GM19099 (cell line): Measurements from ENCODE around the gene MRI1.

ENCODE experiments used
- POLR2A ChIP-seq: IDR thresholded peaks from 3 replicates; pipeline ENCODE4 v1.6.1; 2011; ENCODE audit warnings: low read depth; ENCODE audit not compliant: insufficient read length; ENCODE audit errors: extremely low read depth

MRI1 gene

DNA sequence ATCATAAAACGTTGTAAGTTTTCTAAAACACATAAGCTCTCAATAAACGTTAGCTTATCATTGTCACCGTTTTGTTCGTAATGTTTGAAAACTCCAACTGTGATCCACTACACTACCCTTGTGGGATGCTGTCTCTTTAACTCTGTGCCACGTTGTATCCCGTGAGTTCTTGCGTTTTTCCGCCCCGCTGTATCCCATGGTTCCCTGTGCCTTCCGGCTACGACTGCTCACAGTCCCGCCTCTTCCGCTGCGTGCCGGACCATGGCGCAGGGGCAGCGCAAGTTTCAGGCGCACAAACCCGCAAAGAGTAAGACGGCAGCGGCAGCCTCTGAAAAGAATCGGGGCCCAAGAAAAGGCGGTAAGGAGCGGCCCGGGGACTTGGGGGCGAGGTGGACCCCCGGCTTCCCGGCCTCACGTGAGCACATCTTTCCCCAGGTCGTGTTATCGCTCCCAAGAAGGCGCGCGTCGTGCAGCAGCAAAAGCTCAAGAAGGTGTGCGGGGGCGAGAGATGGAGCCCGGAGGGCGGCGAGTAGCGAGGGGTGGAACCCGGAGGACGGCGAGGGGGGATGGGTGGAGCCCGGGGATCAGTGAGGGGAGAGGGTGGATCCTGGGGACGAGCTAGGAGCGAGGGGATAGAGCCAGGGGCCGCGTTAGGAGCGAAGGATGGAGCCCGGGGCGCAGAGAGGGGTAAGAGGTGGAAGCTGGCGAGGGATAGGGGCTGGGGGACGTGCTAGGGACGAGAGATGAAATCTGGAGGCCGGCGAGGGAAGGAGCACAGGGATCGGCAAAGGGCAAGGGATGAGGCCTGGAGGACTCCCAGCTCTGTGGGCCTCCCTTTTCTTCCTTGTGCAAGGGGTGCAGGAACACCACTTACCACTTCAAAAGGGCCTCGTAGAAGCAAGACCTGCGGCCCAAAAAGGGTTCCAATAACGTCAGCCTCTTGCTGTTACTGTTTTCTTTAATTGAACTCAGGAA lies 10.2 kb downstream of the MRI1 start, which contains the start of gene C19orf53:
Gene C19orf53 (plus strand): TSS at position 240 of the 975 bp plus-strand sequence. CDS start 22 bp downstream, at position 262.
- TF ChIP-seq POLR2A = peak; percentile 87

DNA sequence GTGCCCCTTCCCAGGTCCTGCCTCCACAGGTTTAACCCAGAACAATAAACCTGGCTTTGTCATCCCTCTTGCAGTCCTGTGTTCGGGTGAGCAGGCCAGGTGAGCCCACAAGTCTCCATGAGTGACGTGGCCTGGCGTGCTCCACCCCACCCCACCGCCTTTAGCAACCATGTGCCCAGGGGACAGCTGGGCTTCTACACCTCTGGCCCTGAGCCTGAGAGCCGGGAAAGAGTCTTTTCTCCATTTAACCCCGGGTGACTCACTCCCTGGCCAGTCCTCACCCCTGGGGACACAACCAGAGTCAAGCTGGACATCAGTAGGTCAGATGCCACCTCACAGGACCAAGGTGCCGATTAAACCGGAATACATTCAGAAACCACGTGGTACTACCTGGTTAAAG lies 14.1 kb downstream of the MRI1 start:
- TF ChIP-seq POLR2A = no peak

DNA sequence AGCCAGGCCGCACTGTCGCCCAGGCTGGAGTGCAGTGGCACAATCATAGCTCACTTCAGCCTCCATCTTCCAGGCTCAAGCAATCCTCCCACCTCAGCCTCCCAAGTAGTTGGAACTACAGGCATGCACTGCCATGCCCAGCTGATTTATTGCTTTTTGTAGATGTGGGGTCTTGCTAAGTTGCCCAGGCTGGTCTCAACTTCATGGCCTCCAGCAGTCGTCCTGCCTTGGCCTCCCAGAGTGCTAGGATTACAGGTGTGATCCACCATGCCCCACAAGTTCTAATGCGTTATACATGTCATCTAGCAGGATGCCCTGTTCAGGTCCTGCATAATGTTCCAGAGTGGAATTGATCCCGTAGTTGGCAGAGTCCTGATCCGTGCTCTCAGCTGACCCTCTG lies 14.5 kb downstream of the MRI1 start:
- no peak for TF ChIP-seq POLR2A

DNA sequence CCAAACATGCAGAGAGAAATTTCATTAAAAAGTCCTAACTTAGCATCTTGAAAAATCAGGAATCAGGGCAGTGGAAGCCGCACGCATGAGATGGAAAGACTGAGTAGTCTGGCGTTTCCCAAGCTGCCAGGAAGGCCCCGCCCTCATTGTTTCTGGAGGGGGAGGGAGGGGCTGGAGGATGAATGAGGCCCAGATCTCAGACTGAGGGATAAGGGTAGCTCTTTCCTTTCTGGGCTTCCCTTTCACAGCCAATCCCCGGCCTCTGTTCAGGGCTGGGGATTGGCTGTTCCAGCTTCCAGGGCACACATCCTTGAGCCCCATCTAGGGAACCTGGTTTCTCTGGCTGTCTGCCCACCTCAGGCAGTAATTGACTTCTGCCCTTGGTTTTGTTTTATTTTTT lies 17.2 kb downstream of the MRI1 start:
- no peak for TF ChIP-seq POLR2A

DNA sequence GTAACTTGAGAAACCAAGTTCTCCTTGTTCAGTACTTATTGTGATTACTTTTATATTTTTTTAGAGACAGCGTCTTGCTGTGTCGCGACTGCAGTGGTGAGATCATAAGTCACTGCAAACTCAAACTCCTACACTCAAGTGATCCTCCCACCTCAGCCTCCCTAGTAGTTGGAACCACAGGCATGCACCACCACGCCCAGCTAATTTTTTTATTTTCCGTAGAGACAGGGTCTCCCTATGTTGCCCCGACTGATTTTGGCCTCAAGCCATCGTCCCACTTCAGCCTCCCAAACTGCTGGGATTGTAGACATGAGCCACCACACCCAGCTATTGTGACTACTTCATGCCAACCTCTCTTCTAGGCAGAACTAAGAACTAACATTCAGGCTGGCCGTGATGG lies 18.2 kb downstream of the MRI1 start:
- no peak for TF ChIP-seq POLR2A

DNA sequence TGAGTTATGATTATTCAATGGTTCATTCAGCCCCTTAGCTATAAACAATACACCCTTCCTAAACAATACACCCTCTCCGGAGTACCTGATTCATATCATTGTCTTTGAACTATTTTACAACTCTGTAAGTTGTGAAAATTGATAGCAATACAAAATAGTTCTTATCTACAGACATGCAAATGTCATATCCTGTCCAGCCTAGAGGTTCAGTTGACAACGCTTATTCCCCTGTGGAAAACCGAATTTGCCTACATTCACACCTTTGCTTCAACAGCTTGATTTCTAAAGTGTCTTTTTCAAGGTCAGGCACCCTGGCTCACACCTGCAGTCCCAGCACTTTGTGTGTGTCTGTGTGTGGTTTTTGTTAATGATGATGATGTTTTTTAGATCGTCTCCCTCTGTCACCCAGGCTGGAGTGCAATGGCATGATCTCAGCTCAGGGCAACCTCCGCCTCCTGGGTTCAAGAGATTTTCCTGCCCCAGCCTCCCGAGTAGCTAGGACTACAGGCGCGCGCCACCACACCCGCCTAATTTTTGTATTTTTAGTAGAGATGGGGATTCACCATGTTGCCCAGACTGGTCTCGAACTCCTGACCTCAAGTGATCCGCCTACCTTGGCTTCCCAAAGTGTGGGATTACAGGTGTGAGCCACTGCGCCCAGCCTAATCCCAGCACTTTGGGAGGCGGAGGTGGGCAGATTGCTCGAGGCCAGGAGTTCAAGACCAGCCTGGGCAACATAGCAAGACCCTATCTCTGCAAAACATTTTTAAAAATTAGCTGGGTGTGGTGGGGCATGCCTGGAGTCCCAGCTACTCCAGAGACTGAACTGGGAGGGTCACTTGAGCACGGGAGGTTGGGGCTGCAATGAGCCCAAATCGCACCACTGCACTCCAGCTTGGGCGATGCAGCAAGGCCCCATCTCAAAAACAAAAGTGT lies 19.5 kb downstream of the MRI1 start:
- TF ChIP-seq POLR2A = no peak

DNA sequence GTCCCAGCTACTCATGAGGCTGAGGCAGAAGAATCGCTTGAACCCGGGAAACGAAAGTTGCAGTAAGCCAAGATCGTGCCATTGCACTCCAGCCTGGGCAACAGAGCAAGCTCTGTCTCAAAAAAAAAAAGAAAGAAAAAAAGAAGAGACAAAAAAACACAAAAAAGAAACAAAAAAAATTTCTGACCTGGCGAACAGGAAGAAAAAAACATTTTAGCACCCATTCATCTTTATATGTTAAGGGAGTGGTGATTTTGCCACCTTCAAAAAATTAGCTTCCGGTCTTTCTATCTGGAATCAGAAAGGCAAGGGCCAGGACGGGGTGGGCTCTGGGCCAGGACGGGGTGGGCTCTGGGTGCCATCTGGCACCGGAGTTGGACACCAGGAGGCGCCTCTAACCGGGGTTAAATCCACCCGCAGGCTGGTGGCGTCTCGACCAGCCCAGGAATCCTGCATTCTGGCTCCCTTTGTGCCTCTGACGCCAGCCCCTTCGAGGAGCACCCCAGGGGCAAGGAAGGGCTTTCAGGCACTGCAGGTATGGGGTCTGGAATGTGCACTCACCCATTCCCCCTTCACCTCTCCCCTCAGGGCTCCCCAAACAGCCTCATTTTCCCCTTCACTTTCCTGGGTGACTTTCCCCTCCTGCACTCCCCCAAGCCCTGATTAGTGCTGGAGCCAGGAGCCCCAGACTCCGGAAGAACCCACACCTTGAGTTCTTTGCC lies 20.6 kb downstream of the MRI1 start:
- no peak for TF ChIP-seq POLR2A

DNA sequence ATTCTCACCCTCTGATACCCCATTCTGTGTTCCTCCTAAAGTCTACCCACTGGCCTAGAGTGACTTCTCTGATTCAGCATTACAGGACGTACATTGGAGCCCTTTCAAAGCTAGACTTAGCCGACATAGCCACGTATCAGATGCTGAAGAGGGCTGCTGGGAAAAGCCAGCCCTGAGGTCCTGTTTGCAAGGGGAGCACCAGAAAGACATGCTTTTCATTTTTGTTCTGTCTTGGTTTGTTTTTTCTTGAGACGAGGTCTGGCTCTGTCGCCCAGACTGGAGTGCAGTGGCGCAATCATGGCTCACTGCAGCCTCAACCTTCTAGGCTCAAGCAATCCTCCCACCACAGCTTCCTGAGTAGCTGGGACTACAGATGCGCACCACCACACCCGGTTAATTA lies 24.7 kb downstream of the MRI1 start:
- TF ChIP-seq POLR2A = no peak

DNA sequence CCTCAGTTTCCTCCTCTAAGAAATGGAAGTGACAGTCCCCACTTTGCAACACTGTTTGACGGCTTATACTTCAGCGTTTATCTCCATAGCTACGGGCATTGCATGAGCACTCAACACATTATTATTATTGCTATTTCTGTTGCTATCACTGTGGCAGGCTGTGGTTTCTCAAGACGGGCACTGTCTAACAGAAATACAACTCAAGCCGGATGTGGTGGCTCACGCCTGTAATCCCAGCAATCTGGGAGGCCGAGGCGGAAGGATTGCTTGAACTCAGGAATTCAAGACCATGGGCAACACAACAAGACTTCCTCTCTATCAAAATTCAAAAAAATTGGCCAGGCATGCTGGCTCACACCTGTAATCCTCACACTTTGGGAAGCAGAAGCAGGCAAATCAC lies 26.0 kb downstream of the MRI1 start:
- TF ChIP-seq POLR2A = no peak

DNA sequence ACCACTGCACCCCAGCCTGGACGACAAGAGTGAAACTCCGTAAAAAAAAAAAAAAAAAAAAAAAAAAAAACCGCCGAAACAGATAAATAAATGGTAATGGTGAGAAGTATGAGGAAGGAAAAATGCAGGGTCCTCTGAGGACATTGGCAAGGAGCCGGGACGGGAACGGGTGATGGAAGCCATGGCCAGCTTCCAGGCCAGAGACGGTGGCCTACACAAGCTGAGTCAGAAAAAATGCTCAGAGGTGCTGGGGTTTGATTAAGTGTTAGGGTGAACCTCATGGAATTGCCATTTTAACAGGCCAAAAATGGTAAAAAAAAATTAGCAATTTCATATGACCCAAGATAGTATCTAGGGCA lies 30.1 kb downstream of the MRI1 start:
- no peak for TF ChIP-seq POLR2A

DNA sequence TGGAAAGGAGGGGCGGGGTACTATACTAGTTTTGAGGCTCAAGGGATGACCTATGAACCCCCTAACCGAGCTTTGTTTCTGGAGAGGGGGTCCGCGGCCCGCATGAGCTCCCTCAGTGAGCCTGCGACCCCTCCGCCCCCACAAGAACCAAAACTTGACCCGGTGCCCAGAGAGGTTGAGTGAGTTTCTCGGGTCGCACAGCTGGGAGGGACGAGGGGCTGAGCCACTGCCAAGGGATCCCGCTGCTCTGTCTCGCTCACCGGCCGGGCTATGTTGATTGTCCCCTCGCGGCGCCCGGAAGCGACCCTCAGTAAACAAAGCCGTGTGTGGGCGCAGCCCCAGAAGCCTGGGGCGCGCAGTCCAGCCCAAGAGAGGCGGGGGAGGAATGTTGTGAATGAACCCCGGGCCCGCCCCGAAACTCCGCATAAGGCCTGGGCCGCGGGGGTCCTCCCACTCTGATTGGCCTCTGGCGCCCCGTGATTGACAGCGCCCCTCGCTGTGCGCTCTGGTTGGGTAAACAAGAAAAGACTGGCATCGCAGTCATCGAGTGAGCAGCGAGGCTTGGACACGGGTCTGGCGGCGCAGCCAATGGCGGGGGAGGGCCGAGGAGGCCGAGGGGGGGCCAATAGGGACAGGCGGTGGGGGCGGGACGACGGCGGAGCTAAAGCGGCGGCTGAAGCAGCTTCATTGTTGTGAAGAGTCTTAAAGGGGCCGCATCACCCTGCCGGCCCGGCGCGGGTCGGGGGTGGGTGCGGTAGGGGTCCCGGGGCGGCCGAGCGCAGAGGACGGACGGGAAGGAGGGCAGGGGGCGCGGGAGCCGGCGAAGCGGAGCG lies 30.7 kb downstream of the MRI1 start, which contains the start of gene ZSWIM4:
Gene ZSWIM4 (plus strand): TSS at position 687 of the 833 bp plus-strand sequence. CDS start 206 bp downstream, outside the sequence.
- peak; percentile 55 for TF ChIP-seq POLR2A

DNA sequence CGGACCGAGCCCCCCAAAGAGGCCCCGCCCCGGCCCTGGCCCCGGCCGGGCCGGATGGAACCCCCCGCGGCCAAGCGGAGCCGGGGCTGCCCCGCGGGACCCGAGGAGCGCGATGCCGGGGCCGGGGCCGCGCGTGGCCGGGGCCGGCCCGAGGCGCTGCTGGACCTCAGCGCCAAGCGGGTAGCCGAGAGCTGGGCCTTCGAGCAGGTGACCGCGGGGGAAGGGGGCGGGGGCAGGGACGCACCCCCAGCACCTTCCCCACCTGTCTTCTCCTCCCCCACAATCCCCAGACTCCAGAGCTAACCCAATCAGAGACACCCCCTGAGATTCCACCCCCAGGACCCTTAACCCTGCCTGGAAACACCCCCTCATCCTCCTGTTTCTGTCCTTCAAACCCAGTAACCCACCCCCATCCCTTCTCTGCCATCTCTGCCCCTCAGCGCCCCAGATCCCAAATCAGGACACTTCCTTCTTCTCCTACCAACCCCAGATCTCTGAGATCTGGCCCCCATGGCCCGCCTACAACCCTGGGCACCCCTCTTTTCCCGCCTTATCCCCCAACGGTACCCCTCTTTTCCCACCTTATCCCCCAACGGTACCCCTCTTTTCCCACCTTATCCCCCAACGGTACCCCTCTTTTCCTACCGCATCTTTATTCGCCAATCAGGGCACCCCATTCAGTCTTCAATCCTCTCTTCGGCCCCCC lies 31.4 kb downstream of the MRI1 start:
- TF ChIP-seq POLR2A = no peak
